Esophagus muscularis mucosa (tissue), 4 donors: ENCODE results near the gene EPSTI1.

Experiments used
- CTCF ChIP-seq, 3 experiments: fragments of 200-600 bp in 2 of 3; fragments of 450-650 bp in 1 of 3; sonication (generic) in 2 of 3; IDR thresholded peaks; one replicate each; pipeline ENCODE4 v1.5.1; 2017 to 2019; ENCODE audit warnings: antibody characterized with exemption in 3 of 3, mild to moderate bottlenecking in 2 of 3, moderate library complexity in 1 of 3
- EP300 ChIP-seq: sonication (generic); formaldehyde crosslinking; IDR thresholded peaks from one replicate; pipeline ENCODE4 v1.6.1; 2017; ENCODE audit warnings: antibody characterized with exemption
- POLR2A ChIP-seq: fragments of 450-650 bp; IDR thresholded peaks from one replicate; pipeline ENCODE4 v1.6.1; 2017; ENCODE audit warnings: antibody characterized with exemption, moderate library complexity, mild to moderate bottlenecking, low read depth

- no peak for TF ChIP-seq CTCF (IDR thresholded peaks at IDR 0.05)
- no peak for TF ChIP-seq POLR2A
- no peak for TF ChIP-seq EP300
These were observed 11.7 kb upstream of the EPSTI1 start for GRCh38 chr13:43003729-43004128.
